Caco-2 (cell line): ENCODE data around the gene GTF3C1. TPM values are rescaled to one million over a fixed set of nuclear protein-coding genes. Genes with fewer than 3 reads are reported as not detected.

Source experiments
- BruUV-seq: library from RNA; stranded (reverse); fragments of 400-500 nt; replicated peaks from 2 replicates; lab custom pipeline; 2021; lab: Mats Ljungman, UMichigan
- CTCF ChIA-PET: fragments of 300-600 bp; sonication (Branson Sonifier 250); formaldehyde crosslinking; loops from one replicate; lab custom pipeline; 2022; ENCODE audit warnings: antibody characterized with exemption; lab: Charles Lee
- POLR2A ChIA-PET: fragments of 300-600 bp; sonication (Branson Sonifier 250); formaldehyde crosslinking; loops from one replicate; lab custom pipeline; 2022; ENCODE audit warnings: antibody characterized with exemption; lab: Charles Lee
- DNase-seq, 2 experiments: peaks; one replicate each; pipeline versions ENCODE4 v3.0.0 to v3.0.0-alpha.2; 2020 to 2022
- H3K27me3 ChIP-seq: replicated peaks from 2 replicates; pipeline ENCODE4 v1.6.0; 2011; ENCODE audit warnings: low read length; ENCODE audit not compliant: control insufficient read depth, insufficient read depth
- H3K36me3 ChIP-seq: 2 replicates; pipeline ENCODE4 v1.5.1; 2011; ENCODE audit warnings: low read length; ENCODE audit not compliant: control insufficient read depth, insufficient read depth
- H3K4me1 ChIP-seq: fragments of 250-450 bp; sonication (Bioruptor Pico); 2 replicates; pipeline ENCODE4 v1.5.1; 2020; ENCODE audit warnings: mild to moderate bottlenecking
- H3K4me3 ChIP-seq: 2 replicates; pipeline ENCODE4 v1.5.1; 2011; ENCODE audit warnings: low read depth, mild to moderate bottlenecking, control low read depth, low read length
- H3K9me3 ChIP-seq: fragments of 250-450 bp; sonication (Bioruptor Pico); 2 replicates; pipeline ENCODE4 v1.5.1; 2020; ENCODE audit warnings: mild to moderate bottlenecking, moderate library complexity
- H3K27ac Mint-ChIP-seq: one replicate; pipeline ENCODE4 v1.8.0; 2022; ENCODE audit warnings: mixed read lengths; ENCODE audit not compliant: unreplicated experiment
- H3K27me3 Mint-ChIP-seq: one replicate; pipeline ENCODE4 v1.8.0; 2022; ENCODE audit warnings: mixed read lengths; ENCODE audit not compliant: insufficient read depth, unreplicated experiment
- H3K36me3 Mint-ChIP-seq: one replicate; pipeline ENCODE4 v1.8.0; 2022; ENCODE audit warnings: mild to moderate bottlenecking, mixed read lengths; ENCODE audit not compliant: insufficient read depth, unreplicated experiment
- H3K4me1 Mint-ChIP-seq: one replicate; pipeline ENCODE4 v1.8.0; 2022; ENCODE audit warnings: low read depth, mixed read lengths; ENCODE audit not compliant: unreplicated experiment
- H3K4me3 Mint-ChIP-seq: one replicate; pipeline ENCODE4 v1.8.0; 2022; ENCODE audit warnings: mild to moderate bottlenecking, moderate library complexity, mixed read lengths; ENCODE audit not compliant: unreplicated experiment
- H3K9me3 Mint-ChIP-seq: one replicate; pipeline ENCODE4 v1.8.0; 2022; ENCODE audit warnings: mixed read lengths; ENCODE audit not compliant: unreplicated experiment
- CTCF ChIP-seq, 2 experiments: fragments of 200-600 bp in 1 of 2; IDR thresholded peaks; 1 replicate in 1 of 2; 2 replicates in 1 of 2; pipeline versions ENCODE4 v1.5.1 to v1.8.0; 2011 to 2022; ENCODE audit warnings: antibody characterized with exemption in 1 of 2, control low read depth in 1 of 2, inconsistent platforms in 1 of 2, low read depth in 1 of 2, low read length in 1 of 2, mild to moderate bottlenecking in 1 of 2, moderate library complexity in 1 of 2; ENCODE audit not compliant: insufficient read depth in 1 of 2, severe bottlenecking in 1 of 2, unreplicated experiment in 1 of 2
- intact Hi-C: fragments of 100-400 bp; cut with micrococcal nuclease; formaldehyde crosslinking; loops from one replicate; pipeline ENCODE4 v1.10.0; 2022; ENCODE audit not compliant: unreplicated experiment
- total RNA-seq: library from RNA; stranded (reverse); gene quantifications from 2 replicates; pipeline ENCODE4 v1.2.3, GENCODE V29; 2022

GTF3C1 gene
- total RNA-seq, 1 experiment from 2014 or later, result 67.7 TPM

GRCh38 chr16:27430512-27430911 is 119.2 kb downstream of the GTF3C1 start:
- Mint-ChIP-seq H3K4me3 (no peak overlapping the region), H3K4me1 (no peaks in the 10 kb centered on the region), H3K9me3 (no peaks in the 10 kb centered on the region), H3K27me3 (peaks cover 5% of the 10 kb centered on the region), H3K27ac (no peak overlapping the region), H3K36me3 (no peaks in the 10 kb centered on the region)
- DNase-seq, result no peak
- BruUV-seq, result no TSS peak
- no peak for TF ChIP-seq CTCF (IDR thresholded peaks at IDR 0.05; ENCODE audit: insufficient read depth in 1 of 2, low read depth in 1 of 2, low read length in 1 of 2, severe bottlenecking in 1 of 2, unreplicated experiment in 1 of 2)
- ChIA-PET POLR2A (no interaction called here), CTCF (no interaction called here)
- no peak overlapping the region for H3K4me3 ChIP-seq
- intact Hi-C loops, result no loop called here
- no peaks in the 10 kb centered on the region for H3K27me3 ChIP-seq
- no peaks in the 10 kb centered on the region for H3K9me3 ChIP-seq
- no peaks in the 10 kb centered on the region for H3K4me1 ChIP-seq
- H3K36me3 ChIP-seq, result no peaks in the 10 kb centered on the region

GRCh38 chr16:27429981-27430441 is 119.7 kb downstream of the GTF3C1 start:
- Mint-ChIP-seq H3K4me3 (no peak overlapping the region), H3K27me3 (peaks cover 5% of the 10 kb centered on the region), H3K36me3 (no peaks in the 10 kb centered on the region), H3K4me1 (no peaks in the 10 kb centered on the region), H3K27ac (no peak overlapping the region), H3K9me3 (no peaks in the 10 kb centered on the region)
- Histone ChIP-seq H3K36me3 (no peaks in the 10 kb centered on the region), H3K27me3 (no peaks in the 10 kb centered on the region), H3K4me1 (no peaks in the 10 kb centered on the region), H3K9me3 (no peaks in the 10 kb centered on the region), H3K4me3 (no peak overlapping the region)
- ChIA-PET POLR2A (no interaction called here), CTCF (no interaction called here)
- BruUV-seq, result no TSS peak
- DNase-seq, result no peak
- intact Hi-C loops, result no loop called here
- no peak for TF ChIP-seq CTCF (IDR thresholded peaks at IDR 0.05; ENCODE audit: insufficient read depth in 1 of 2, low read depth in 1 of 2, low read length in 1 of 2, severe bottlenecking in 1 of 2, unreplicated experiment in 1 of 2)

GRCh38 chr16:27429330-27429871 is 120.3 kb downstream of the GTF3C1 start:
- intact Hi-C loops, result no loop called here
- Histone ChIP-seq H3K36me3 (no peaks in the 10 kb centered on the region), H3K4me3 (no peak overlapping the region), H3K27me3 (no peaks in the 10 kb centered on the region), H3K4me1 (no peaks in the 10 kb centered on the region), H3K9me3 (no peaks in the 10 kb centered on the region)
- no peak for DNase-seq
- no peak overlapping the region for H3K4me3 Mint-ChIP-seq
- H3K9me3 Mint-ChIP-seq, result no peaks in the 10 kb centered on the region
- peaks cover 5% of the 10 kb centered on the region for H3K27me3 Mint-ChIP-seq
- H3K27ac Mint-ChIP-seq, result no peak overlapping the region
- TF ChIP-seq CTCF (IDR thresholded peaks at IDR 0.05; ENCODE audit: insufficient read depth in 1 of 2, low read depth in 1 of 2, low read length in 1 of 2, severe bottlenecking in 1 of 2, unreplicated experiment in 1 of 2), result no peak
- ChIA-PET CTCF (no interaction called here), POLR2A (no interaction called here)
- H3K36me3 Mint-ChIP-seq, result no peaks in the 10 kb centered on the region
- H3K4me1 Mint-ChIP-seq, result no peaks in the 10 kb centered on the region
- BruUV-seq, result no TSS peak
